GM12878 (cell line): ENCODE data around the gene C1orf210. TPM values are rescaled to one million over a fixed set of nuclear protein-coding genes. Genes with fewer than 3 reads are reported as not detected.

Source experiments
- ATAC-seq: fragments of 200-7000 bp; cut with Tn5 transposase; 3 replicates; pipeline ENCODE4 v1.9.1; 2020; ENCODE audit warnings: mild to moderate bottlenecking, moderate library complexity
- BruUV-seq: library from RNA; stranded (reverse); fragments of 400-500 nt; replicated peaks from 2 replicates; lab custom pipeline; 2021; lab: Mats Ljungman, UMichigan
- CTCF ChIA-PET: fragments of 300-600 bp; sonication (Branson Sonifier 250); formaldehyde crosslinking; extraction: SDS; loops from one replicate; lab custom pipeline; 2021; ENCODE audit warnings: inconsistent platforms; lab: Yijun Ruan, JAX
- POLR2A ChIA-PET: fragments of 350-600 bp; formaldehyde crosslinking; extraction: SDS; loops from one replicate; lab custom pipeline; 2021; ENCODE audit warnings: inconsistent platforms; lab: Charles Lee
- RAD21 ChIA-PET: fragments of 300-600 bp; sonication (Branson Sonifier 250); formaldehyde crosslinking; loops from one replicate; lab custom pipeline; 2023; ENCODE audit warnings: antibody characterized with exemption; ENCODE audit not compliant: unreplicated experiment; lab: Charles Lee
- SMC1A ChIA-PET: fragments of 300-600 bp; sonication (Branson Sonifier 250); formaldehyde crosslinking; loops from one replicate; lab custom pipeline; 2023; ENCODE audit not compliant: unreplicated experiment, uncharacterized antibody; lab: Charles Lee
- DNase-seq: peaks from one replicate; pipeline ENCODE4 v3.0.0-alpha.2; 2011; ENCODE audit warnings: low read depth, low spot score
- FAIRE-seq: peaks from 3 replicates; lab custom pipeline; 2011; peaks lifted over from hg19 to GRCh38; lab: Jason Lieb, UNC
- H2AFZ ChIP-seq: 2 replicates; pipeline ENCODE4 v1.6.0; 2011; ENCODE audit warnings: low read depth, low read length, control low read depth; ENCODE audit not compliant: control insufficient read depth
- H3K27ac ChIP-seq: 2 replicates; pipeline ENCODE4 v1.5.1; 2011; ENCODE audit warnings: control low read depth; ENCODE audit not compliant: control insufficient read depth, insufficient read depth
- H3K27me3 ChIP-seq, 2 experiments: replicated peaks in 1 of 2; 2 replicates each; pipeline versions ENCODE4 v1.6.0 to v1.6.1; 2011; ENCODE audit warnings: low read length in 1 of 2; ENCODE audit not compliant: control insufficient read depth in 2 of 2, insufficient read depth in 2 of 2
- H3K36me3 ChIP-seq, 2 experiments: 2 replicates each; pipeline ENCODE4 v1.5.1; 2011; ENCODE audit warnings: low read length in 1 of 2; ENCODE audit not compliant: control insufficient read depth in 2 of 2, insufficient read depth in 2 of 2
- H3K4me1 ChIP-seq: 2 replicates; pipeline ENCODE4 v1.6.1; 2011; ENCODE audit warnings: mild to moderate bottlenecking, low read length, moderate library complexity, mixed read lengths; ENCODE audit not compliant: control insufficient read depth, insufficient read depth
- H3K4me2 ChIP-seq: 2 replicates; pipeline ENCODE4 v1.6.0; 2011; ENCODE audit warnings: control low read depth; ENCODE audit not compliant: control insufficient read depth, insufficient read depth
- H3K4me3 ChIP-seq: fragments of 200-600 bp; sonication (generic); 2 replicates; pipeline ENCODE4 v1.5.1; 2016
- H3K79me2 ChIP-seq: 2 replicates; pipeline ENCODE4 v1.6.0; 2011; ENCODE audit warnings: low read length; ENCODE audit not compliant: control insufficient read depth, insufficient read depth
- H3K9ac ChIP-seq: 2 replicates; pipeline ENCODE4 v1.8.0; 2011; ENCODE audit warnings: low read length, control low read depth, mixed read lengths; ENCODE audit not compliant: control insufficient read depth, insufficient read depth
- H3K9me3 ChIP-seq: replicated peaks from 3 replicates; pipeline ENCODE4 v1.5.1; 2011; ENCODE audit warnings: mild to moderate bottlenecking, low read length; ENCODE audit not compliant: control insufficient read depth, insufficient read depth
- H4K20me1 ChIP-seq: 2 replicates; pipeline ENCODE4 v1.6.0; 2011; ENCODE audit not compliant: control insufficient read depth, insufficient read depth
- ASH2L ChIP-seq: fragments of 300-600, 200-600 bp; sonication (generic); IDR thresholded peaks from 2 replicates; pipeline ENCODE4 v1.6.1; 2017; ENCODE audit warnings: low read depth, mild to moderate bottlenecking, borderline replicate concordance
- BRCA1 ChIP-seq: IDR thresholded peaks from 2 replicates; pipeline ENCODE4 v1.6.1; 2011; ENCODE audit warnings: low read depth, low read length, improper control_type of control experiment
- CBFB ChIP-seq: IDR thresholded peaks from 2 replicates; pipeline ENCODE4 v1.6.1; 2016; ENCODE audit warnings: antibody characterized with exemption, low read depth
- CREB1 ChIP-seq: IDR thresholded peaks from 2 replicates; pipeline ENCODE4 v1.6.1; 2012; ENCODE audit warnings: low read depth, mild to moderate bottlenecking, inconsistent platforms
- CREM ChIP-seq: IDR thresholded peaks from 2 replicates; pipeline ENCODE4 v1.6.1; 2014; ENCODE audit warnings: antibody characterized with exemption, low read depth
- ETV6 ChIP-seq, 2 experiments: fragments of 450-650 bp in 1 of 2; IDR thresholded peaks in 1 of 2; conservative IDR thresholded peaks in 1 of 2; 2 replicates each; pipeline ENCODE4 v1.6.1; 2014; ENCODE audit warnings: antibody characterized with exemption in 1 of 2, borderline replicate concordance in 1 of 2, low read depth in 1 of 2, mild to moderate bottlenecking in 1 of 2, moderate library complexity in 1 of 2
- HCFC1 ChIP-seq: fragments of 150-350 bp; IDR thresholded peaks from 2 replicates; pipeline ENCODE4 v1.6.1; 2014; ENCODE audit warnings: low read length
- LARP7 ChIP-seq: fragments of 450-650 bp; IDR thresholded peaks from 2 replicates; pipeline ENCODE4 v1.6.1; 2017; ENCODE audit warnings: mild to moderate bottlenecking
- NFXL1 ChIP-seq: fragments of 450-650 bp; IDR thresholded peaks from 2 replicates; pipeline ENCODE4 v1.6.1; 2017; ENCODE audit warnings: antibody characterized with exemption, mild to moderate bottlenecking, borderline replicate concordance
- RAD51 ChIP-seq: fragments of 450-650 bp; IDR thresholded peaks from 2 replicates; pipeline ENCODE4 v1.6.1; 2016; ENCODE audit warnings: moderate library complexity, mild to moderate bottlenecking, inconsistent platforms
- TAF1 ChIP-seq: IDR thresholded peaks from 2 replicates; pipeline ENCODE4 v1.6.1; 2011; ENCODE audit warnings: mild to moderate bottlenecking, low read depth, low read length, borderline replicate concordance
- ZNF207 ChIP-seq: fragments of 450-650 bp; IDR thresholded peaks from 2 replicates; pipeline ENCODE4 v1.6.1; 2014; ENCODE audit warnings: antibody characterized with exemption, mild to moderate bottlenecking, borderline replicate concordance
- WGBS: methylation state at CpG from one replicate; pipeline ENCODE4 v1.1.6; 2016; ENCODE audit warnings: low lambda C conversion rate; ENCODE audit not compliant: insufficient replicate concordance, insufficient coverage; ENCODE audit errors: missing lambda C conversion rate; 5-methylcytosine and 5-hydroxymethylcytosine counted together
- in situ Hi-C: fragments of 300-500 bp; cut with MboI; formaldehyde crosslinking; loops from 9 replicates; pipeline ENCODE4 v1.14.3; 2018; ENCODE audit warnings: mixed read lengths
- intact Hi-C: fragments of 100-400 bp; cut with micrococcal nuclease; formaldehyde crosslinking; loops from one replicate; pipeline ENCODE4 v1.14.2; 2022; ENCODE audit not compliant: unreplicated experiment
- polyA plus RNA-seq, 11 experiments: library from polyadenylated mRNA; depleted of rRNA in 4 of 11; unstranded in 6 of 11; stranded (reverse) in 5 of 11; fragments of >200 nt; fragmentation: Nextera tagmentation in 4 of 11; fragmentation: Illumina TruSeq in 1 of 11; extraction: Ambion mirVana in 4 of 11; extraction: Trizol in 1 of 11; gene quantifications; 1 replicate in 1 of 11; 2 replicates in 10 of 11; pipeline versions ENCODE4 v1.2.1 to v1.2.3, GENCODE V29; 2011 to 2016; ENCODE audit warnings: inconsistent platforms in 2 of 11, missing spikeins in 2 of 11, low read depth in 1 of 11
- total RNA-seq, 4 experiments: library from RNA; depleted of rRNA in 3 of 4; stranded (reverse); fragments of >200 nt in 3 of 4; fragmentation: Illumina TruSeq in 1 of 4; extraction: Trizol in 1 of 4; gene quantifications; 2 replicates each; pipeline versions ENCODE4 v1.2.1 to v1.2.3, GENCODE V29; 2013 to 2021
- TF ChIP-seq, protein P1 (sequence below): fragments of 450-650 bp; IDR thresholded peaks from 2 replicates; pipeline ENCODE4 v1.6.1; 2016; ENCODE audit warnings: mild to moderate bottlenecking
- TF ChIP-seq, protein P2 (sequence below): fragments of 450-650 bp; IDR thresholded peaks from 2 replicates; pipeline ENCODE4 v1.6.1; 2014; ENCODE audit warnings: mild to moderate bottlenecking
- TF ChIP-seq, protein P3 (sequence below): fragments of 450-650 bp; IDR thresholded peaks from 2 replicates; pipeline ENCODE4 v1.6.1; 2017; ENCODE audit warnings: mild to moderate bottlenecking, low read depth, inconsistent platforms; ENCODE audit not compliant: poor library complexity, severe bottlenecking
- TF ChIP-seq, protein P4 (sequence below): fragments of 450-650 bp; IDR thresholded peaks from 2 replicates; pipeline ENCODE4 v1.6.1; 2017; ENCODE audit warnings: antibody characterized with exemption, mild to moderate bottlenecking, moderate library complexity
- TF ChIP-seq, protein P5 (sequence below): IDR thresholded peaks from 2 replicates; pipeline ENCODE4 v1.6.1; 2011; ENCODE audit warnings: low read depth, mild to moderate bottlenecking, low read length, moderate library complexity, borderline replicate concordance; ENCODE audit errors: extremely low read depth

The C1orf210 gene
- total and polyA plus RNA-seq, 10 of the 15 experiments (the other 5 are each of a cell fraction or from before 2014, with no cell fraction given): 0.07 TPM; not detected in 9

DNA sequence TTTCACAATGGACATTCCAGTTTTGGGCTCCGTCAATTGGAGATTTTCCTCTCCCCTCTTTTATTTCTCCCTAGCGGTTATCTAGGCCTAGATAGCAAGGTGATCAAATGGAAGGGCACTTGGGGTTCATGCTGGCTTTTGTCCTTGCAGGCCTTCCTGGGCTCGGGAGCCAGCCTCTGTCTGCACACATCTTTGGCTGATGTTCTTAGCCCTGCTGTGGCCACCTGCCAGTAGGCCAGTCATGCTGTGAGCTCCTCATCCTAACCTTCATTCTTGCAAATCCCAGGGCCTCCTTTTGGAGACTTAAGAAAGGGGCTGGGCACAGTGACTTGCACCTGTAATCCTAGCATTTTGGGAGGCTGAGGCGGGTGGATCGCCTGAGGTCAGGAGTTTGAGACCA is 28.9 kb upstream of the C1orf210 start:
- Histone ChIP-seq H4K20me1 (no peaks in the 10 kb centered on the region), H3K79me2 (no peaks in the 10 kb centered on the region), H3K27ac (no peak overlapping the region), H3K4me3 (no peak overlapping the region), H3K4me2 (no peak overlapping the region), H3K4me1 (no peaks in the 10 kb centered on the region), H3K27me3 (no peaks in the 10 kb centered on the region), H3K36me3 (no peaks in the 10 kb centered on the region), H2AFZ (no peak overlapping the region), H3K9ac (no peak overlapping the region), H3K9me3 (no peaks in the 10 kb centered on the region)
- ATAC-seq (no peak), FAIRE-seq (no peak), DNase-seq (no peak)
- in situ Hi-C loops: no loop called here
- TF ChIP-seq, protein P1, sequence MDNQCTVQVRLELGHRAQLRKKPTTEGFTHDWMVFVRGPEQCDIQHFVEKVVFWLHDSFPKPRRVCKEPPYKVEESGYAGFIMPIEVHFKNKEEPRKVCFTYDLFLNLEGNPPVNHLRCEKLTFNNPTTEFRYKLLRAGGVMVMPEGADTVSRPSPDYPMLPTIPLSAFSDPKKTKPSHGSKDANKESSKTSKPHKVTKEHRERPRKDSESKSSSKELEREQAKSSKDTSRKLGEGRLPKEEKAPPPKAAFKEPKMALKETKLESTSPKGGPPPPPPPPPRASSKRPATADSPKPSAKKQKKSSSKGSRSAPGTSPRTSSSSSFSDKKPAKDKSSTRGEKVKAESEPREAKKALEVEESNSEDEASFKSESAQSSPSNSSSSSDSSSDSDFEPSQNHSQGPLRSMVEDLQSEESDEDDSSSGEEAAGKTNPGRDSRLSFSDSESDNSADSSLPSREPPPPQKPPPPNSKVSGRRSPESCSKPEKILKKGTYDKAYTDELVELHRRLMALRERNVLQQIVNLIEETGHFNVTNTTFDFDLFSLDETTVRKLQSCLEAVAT: no peak
- TF ChIP-seq RAD51 (no peak), ETV6 (conservative IDR thresholded peaks at IDR 0.05 in 1 of 2, IDR thresholded peaks at IDR 0.05 in 1 of 2; ENCODE audit: borderline replicate concordance in 1 of 2, low read depth in 1 of 2) (no peak), CREB1 (no peak), ZNF207 (no peak), TAF1 (no peak), HCFC1 (no peak), BRCA1 (no peak), NFXL1 (no peak), ASH2L (no peak), CBFB (no peak), CREM (no peak), LARP7 (no peak)
- TF ChIP-seq, protein P2, sequence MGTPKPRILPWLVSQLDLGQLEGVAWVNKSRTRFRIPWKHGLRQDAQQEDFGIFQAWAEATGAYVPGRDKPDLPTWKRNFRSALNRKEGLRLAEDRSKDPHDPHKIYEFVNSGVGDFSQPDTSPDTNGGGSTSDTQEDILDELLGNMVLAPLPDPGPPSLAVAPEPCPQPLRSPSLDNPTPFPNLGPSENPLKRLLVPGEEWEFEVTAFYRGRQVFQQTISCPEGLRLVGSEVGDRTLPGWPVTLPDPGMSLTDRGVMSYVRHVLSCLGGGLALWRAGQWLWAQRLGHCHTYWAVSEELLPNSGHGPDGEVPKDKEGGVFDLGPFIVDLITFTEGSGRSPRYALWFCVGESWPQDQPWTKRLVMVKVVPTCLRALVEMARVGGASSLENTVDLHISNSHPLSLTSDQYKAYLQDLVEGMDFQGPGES: no peak
- TF ChIP-seq, protein P3, sequence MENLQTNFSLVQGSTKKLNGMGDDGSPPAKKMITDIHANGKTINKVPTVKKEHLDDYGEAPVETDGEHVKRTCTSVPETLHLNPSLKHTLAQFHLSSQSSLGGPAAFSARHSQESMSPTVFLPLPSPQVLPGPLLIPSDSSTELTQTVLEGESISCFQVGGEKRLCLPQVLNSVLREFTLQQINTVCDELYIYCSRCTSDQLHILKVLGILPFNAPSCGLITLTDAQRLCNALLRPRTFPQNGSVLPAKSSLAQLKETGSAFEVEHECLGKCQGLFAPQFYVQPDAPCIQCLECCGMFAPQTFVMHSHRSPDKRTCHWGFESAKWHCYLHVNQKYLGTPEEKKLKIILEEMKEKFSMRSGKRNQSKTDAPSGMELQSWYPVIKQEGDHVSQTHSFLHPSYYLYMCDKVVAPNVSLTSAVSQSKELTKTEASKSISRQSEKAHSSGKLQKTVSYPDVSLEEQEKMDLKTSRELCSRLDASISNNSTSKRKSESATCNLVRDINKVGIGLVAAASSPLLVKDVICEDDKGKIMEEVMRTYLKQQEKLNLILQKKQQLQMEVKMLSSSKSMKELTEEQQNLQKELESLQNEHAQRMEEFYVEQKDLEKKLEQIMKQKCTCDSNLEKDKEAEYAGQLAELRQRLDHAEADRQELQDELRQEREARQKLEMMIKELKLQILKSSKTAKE: no peak
- TF ChIP-seq, protein P4, sequence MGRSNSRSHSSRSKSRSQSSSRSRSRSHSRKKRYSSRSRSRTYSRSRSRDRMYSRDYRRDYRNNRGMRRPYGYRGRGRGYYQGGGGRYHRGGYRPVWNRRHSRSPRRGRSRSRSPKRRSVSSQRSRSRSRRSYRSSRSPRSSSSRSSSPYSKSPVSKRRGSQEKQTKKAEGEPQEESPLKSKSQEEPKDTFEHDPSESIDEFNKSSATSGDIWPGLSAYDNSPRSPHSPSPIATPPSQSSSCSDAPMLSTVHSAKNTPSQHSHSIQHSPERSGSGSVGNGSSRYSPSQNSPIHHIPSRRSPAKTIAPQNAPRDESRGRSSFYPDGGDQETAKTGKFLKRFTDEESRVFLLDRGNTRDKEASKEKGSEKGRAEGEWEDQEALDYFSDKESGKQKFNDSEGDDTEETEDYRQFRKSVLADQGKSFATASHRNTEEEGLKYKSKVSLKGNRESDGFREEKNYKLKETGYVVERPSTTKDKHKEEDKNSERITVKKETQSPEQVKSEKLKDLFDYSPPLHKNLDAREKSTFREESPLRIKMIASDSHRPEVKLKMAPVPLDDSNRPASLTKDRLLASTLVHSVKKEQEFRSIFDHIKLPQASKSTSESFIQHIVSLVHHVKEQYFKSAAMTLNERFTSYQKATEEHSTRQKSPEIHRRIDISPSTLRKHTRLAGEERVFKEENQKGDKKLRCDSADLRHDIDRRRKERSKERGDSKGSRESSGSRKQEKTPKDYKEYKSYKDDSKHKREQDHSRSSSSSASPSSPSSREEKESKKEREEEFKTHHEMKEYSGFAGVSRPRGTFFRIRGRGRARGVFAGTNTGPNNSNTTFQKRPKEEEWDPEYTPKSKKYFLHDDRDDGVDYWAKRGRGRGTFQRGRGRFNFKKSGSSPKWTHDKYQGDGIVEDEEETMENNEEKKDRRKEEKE: no peak
- TF ChIP-seq, protein P5, sequence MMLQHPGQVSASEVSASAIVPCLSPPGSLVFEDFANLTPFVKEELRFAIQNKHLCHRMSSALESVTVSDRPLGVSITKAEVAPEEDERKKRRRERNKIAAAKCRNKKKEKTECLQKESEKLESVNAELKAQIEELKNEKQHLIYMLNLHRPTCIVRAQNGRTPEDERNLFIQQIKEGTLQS: no peak
- WGBS: 85% methylated on average over 5 of the region's 5 CpGs
- ChIA-PET CTCF (no interaction called here), RAD21 (no interaction called here), SMC1A (no interaction called here), POLR2A (no interaction called here)
- BruUV-seq: no TSS peak
- intact Hi-C loops: no loop called here
